ENCODE data around the gene CARNS1. TPM values are rescaled to one million over a fixed set of nuclear protein-coding genes. Genes with fewer than 3 reads are reported as not detected.
A peak's percentile ranks its signal among the peaks of the same experiment; 100 is the strongest.

CARNS1 gene
- total and polyA plus RNA-seq, 9 of the 15 experiments (the other 6 are each of a cell fraction or from before 2014, with no cell fraction given): 0.01 to 0.18 (median 0.06) TPM; not detected in 3

DNA sequence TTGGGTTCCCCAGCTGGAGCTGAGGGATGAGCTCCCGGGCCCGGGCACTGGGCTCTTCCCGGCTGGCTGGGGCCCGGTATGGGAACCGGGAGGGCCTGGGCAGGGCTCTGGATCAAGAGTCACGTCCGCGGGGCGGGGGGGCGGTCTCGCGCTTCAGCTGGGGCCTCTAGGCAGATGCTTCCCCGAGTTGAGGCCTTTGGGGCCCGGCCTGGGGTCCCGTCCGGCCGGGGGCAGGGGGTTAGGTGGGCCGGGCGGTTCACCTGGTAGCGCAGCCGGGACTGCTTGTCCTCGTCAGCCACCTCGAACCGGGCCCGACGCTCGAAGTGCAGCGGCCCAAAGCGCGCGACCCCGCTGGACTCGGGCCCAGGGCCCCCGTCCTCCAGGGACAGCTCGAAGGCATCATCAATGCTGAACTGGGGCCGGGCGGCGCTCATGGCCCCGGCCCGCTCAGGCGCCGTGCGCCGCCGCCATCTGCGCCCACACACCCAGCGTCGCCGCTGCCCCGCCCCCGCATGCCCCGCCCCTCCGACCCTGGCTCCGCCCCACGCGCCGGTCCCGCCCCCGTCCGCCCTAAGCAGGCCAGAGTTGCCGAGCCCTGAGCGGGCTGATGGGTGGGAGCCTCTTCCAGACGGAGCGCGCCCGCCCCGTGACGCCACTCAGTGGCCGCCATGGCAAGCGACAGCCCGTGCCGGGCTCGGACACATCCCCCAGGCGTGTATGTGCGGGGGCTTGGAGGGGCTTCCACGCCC, 53.5 kb downstream of the CARNS1 start, which contains the start of gene TMEM134 (continued):
- TF ChIP-seq, protein P1, sequence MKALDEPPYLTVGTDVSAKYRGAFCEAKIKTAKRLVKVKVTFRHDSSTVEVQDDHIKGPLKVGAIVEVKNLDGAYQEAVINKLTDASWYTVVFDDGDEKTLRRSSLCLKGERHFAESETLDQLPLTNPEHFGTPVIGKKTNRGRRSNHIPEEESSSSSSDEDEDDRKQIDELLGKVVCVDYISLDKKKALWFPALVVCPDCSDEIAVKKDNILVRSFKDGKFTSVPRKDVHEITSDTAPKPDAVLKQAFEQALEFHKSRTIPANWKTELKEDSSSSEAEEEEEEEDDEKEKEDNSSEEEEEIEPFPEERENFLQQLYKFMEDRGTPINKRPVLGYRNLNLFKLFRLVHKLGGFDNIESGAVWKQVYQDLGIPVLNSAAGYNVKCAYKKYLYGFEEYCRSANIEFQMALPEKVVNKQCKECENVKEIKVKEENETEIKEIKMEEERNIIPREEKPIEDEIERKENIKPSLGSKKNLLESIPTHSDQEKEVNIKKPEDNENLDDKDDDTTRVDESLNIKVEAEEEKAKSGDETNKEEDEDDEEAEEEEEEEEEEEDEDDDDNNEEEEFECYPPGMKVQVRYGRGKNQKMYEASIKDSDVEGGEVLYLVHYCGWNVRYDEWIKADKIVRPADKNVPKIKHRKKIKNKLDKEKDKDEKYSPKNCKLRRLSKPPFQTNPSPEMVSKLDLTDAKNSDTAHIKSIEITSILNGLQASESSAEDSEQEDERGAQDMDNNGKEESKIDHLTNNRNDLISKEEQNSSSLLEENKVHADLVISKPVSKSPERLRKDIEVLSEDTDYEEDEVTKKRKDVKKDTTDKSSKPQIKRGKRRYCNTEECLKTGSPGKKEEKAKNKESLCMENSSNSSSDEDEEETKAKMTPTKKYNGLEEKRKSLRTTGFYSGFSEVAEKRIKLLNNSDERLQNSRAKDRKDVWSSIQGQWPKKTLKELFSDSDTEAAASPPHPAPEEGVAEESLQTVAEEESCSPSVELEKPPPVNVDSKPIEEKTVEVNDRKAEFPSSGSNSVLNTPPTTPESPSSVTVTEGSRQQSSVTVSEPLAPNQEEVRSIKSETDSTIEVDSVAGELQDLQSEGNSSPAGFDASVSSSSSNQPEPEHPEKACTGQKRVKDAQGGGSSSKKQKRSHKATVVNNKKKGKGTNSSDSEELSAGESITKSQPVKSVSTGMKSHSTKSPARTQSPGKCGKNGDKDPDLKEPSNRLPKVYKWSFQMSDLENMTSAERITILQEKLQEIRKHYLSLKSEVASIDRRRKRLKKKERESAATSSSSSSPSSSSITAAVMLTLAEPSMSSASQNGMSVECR (CRISPR knock-in tag; IDR thresholded peaks at IDR 0.05): peak; percentile 90
- TF ChIP-seq, protein P2, sequence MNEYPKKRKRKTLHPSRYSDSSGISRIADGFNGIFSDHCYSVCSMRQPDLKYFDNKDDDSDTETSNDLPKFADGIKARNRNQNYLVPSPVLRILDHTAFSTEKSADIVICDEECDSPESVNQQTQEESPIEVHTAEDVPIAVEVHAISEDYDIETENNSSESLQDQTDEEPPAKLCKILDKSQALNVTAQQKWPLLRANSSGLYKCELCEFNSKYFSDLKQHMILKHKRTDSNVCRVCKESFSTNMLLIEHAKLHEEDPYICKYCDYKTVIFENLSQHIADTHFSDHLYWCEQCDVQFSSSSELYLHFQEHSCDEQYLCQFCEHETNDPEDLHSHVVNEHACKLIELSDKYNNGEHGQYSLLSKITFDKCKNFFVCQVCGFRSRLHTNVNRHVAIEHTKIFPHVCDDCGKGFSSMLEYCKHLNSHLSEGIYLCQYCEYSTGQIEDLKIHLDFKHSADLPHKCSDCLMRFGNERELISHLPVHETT (CRISPR knock-in tag; conservative IDR thresholded peaks at IDR 0.05 in 1 of 2, IDR thresholded peaks at IDR 0.05 in 1 of 2): peak in 1 of 2 experiments; percentile 80; a peak in 2 of 4 replicates
- TF ChIP-seq ZNF23 (CRISPR knock-in tag; IDR thresholded peaks at IDR 0.05) (no peak), ZNF586 (CRISPR knock-in tag; conservative IDR thresholded peaks at IDR 0.05) (no peak), RNF219 (CRISPR knock-in tag; IDR thresholded peaks at IDR 0.05) (no peak), SLC30A9 (CRISPR knock-in tag; IDR thresholded peaks at IDR 0.05) (no peak), ZNF165 (CRISPR knock-in tag; IDR thresholded peaks at IDR 0.05; ENCODE audit: borderline replicate concordance) (no peak), HOXB6 (CRISPR knock-in tag; IDR thresholded peaks at IDR 0.05; ENCODE audit: borderline replicate concordance) (no peak), KDM4B (IDR thresholded peaks at IDR 0.05; ENCODE audit: borderline replicate concordance in 2 of 2, low read depth in 1 of 2) (no peak), PML (IDR thresholded peaks at IDR 0.05; ENCODE audit: low read length) (peak; percentile 73; the same call in 1 of the 2 replicates), ZNF507 (tag; conservative IDR thresholded peaks at IDR 0.05) (no peak), ZNF175 (CRISPR knock-in tag; IDR thresholded peaks at IDR 0.05; ENCODE audit: low read depth) (no peak), RBM22 (IDR thresholded peaks at IDR 0.05; ENCODE audit: low read depth, low read length, poor library complexity, severe bottlenecking) (no peak), MED1 (CRISPR knock-in tag; IDR thresholded peaks at IDR 0.05; ENCODE audit: borderline replicate concordance) (no peak), C11orf30 (IDR thresholded peaks at IDR 0.05; ENCODE audit: low read depth) (peak; percentile 60)

Data from K562 (cell line).